ENCODE measurements around the gene GRWD1.

GRCh38 chr19:48415395-48415794, 30.4 kb upstream of the GRWD1 start:
- TF ChIP-seq CTCF (IDR thresholded peaks at IDR 0.05) (no peak), EZH2 (IDR thresholded peaks at IDR 0.05) (no peak), EZH2phosphoT487 (IDR thresholded peaks at IDR 0.05) (no peak)
